Measurements from ENCODE around the gene CAPZA1. TPM values are rescaled to one million over a fixed set of nuclear protein-coding genes. Genes with fewer than 3 reads are reported as not detected.

The CAPZA1 gene
- total and polyA plus RNA-seq, 2 donors (not counting 3 experiments of a cell fraction or from before 2014, with no cell fraction given): 77.1 to 183 TPM

DNA sequence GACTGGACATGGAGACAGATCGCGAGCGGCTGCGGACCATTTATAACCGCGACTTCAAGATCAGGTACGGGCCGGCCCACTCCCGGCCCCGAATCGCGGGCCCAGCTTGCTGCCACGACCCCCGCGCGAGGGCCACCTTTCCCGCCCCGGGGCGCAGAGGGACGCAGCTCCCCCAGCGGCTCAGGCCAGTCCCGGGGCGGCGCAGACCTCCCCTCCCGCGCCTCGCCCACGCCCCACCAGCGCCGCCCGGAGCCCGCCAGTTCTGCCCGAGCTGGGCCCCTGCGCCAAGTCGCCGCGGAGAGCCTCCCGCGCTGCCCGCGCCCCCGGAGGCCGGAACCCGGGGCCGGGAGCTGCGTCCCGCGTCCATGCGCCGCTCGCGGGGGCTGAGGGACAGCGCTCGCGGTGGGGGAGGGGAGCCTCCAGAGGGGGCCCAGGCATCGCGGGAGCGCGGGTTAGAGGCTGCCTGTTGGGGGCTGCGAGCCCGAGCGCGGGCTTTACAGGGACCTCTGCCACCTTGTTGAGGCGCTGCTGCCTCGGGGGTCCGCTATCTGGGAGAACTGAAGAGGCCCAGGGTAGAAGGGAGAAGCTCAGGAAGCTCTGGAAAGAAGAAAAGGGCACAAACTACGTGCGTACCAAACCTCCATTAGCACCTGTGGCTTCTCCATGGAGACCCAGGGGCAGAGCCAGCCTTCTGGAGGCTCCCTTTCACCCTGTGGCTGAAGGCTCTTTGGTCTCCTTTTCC is 55.5 kb downstream of the CAPZA1 start:
- Histone ChIP-seq H3K27ac (ENCODE audit: insufficient read depth, low read depth, low read length) (peak overlapping the region; percentile 69), H3K9me3 (replicated peaks; ENCODE audit: control insufficient read depth, insufficient read depth, low read length) (no peaks in the 10 kb centered on the region), H3K9me1 (replicated peaks; ENCODE audit: control insufficient read depth, extremely low read depth, insufficient read depth, low read length) (no peaks in the 10 kb centered on the region), H3K4me3 (replicated peaks in 1 of 3; ENCODE audit: insufficient read depth in 1 of 3, low read depth in 1 of 3, low read length in 3 of 3) (peak overlapping the region; percentile 67 to 88 (median 82)), H3K27me3 (ENCODE audit: control insufficient read depth in 2 of 2, insufficient read depth in 2 of 2, low read length in 2 of 2) (no peaks in the 10 kb centered on the region), H3K4me1 (ENCODE audit: control insufficient read depth, extremely low read depth, insufficient read depth, low read length) (peaks cover 21% of the 10 kb centered on the region), H3K4me2 (ENCODE audit: insufficient read depth, low read length) (peak overlapping the region; percentile 90), H4K20me1 (replicated peaks; ENCODE audit: control insufficient read depth, extremely low read depth, insufficient read depth, low read length) (peaks cover 2% of the 10 kb centered on the region), H2AFZ (ENCODE audit: low read depth, low read length) (peak overlapping the region; percentile 74), H3K9ac (replicated peaks; ENCODE audit: extremely low read depth, insufficient read depth, low read length) (peak overlapping the region; percentile 78), H3K36me3 (ENCODE audit: control insufficient read depth in 2 of 2, extremely low read depth in 1 of 2, insufficient read depth in 2 of 2, low read length in 2 of 2) (peaks cover 0 to 11% of the 10 kb centered on the region in 2 experiments), H3K79me2 (ENCODE audit: control insufficient read depth, insufficient read depth, low read length) (peaks cover 20% of the 10 kb centered on the region)
- CTCF ChIA-PET: interaction anchor here (0.7 to 5.5 kb wide), 17 partner anchors 14 to 285 kb away, joined by 3 to 57 read pairs (median 15); partner anchors contain the start of genes PPM1J and RHOC
- TF ChIP-seq MYC (IDR thresholded peaks at IDR 0.05; ENCODE audit: low read depth, low read length): no peak
- TF ChIP-seq JUN (IDR thresholded peaks at IDR 0.05; ENCODE audit: borderline replicate concordance, insufficient read depth, insufficient read length, low read depth): no peak
- TF ChIP-seq POLR2AphosphoS5 (IDR thresholded peaks at IDR 0.05; ENCODE audit: insufficient read depth, low read depth, low read length): peak; percentile 11
- TF ChIP-seq POLR2A (IDR thresholded peaks at IDR 0.05; ENCODE audit: low read depth, low read length): no peak
- TF ChIP-seq, protein P1, sequence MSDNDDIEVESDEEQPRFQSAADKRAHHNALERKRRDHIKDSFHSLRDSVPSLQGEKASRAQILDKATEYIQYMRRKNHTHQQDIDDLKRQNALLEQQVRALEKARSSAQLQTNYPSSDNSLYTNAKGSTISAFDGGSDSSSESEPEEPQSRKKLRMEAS (IDR thresholded peaks at IDR 0.05; ENCODE audit: insufficient read depth, insufficient read length): no peak
- TF ChIP-seq FOS (IDR thresholded peaks at IDR 0.05; ENCODE audit: borderline replicate concordance, insufficient read depth, low read length): no peak
- no peak for TF ChIP-seq EZH2 (IDR thresholded peaks at IDR 0.05; ENCODE audit: borderline replicate concordance, low read depth, low read length, severe bottlenecking)
- TF ChIP-seq GATA2 (IDR thresholded peaks at IDR 0.05; ENCODE audit: insufficient read depth, insufficient read length, low read depth, low read length): no peak
- TF ChIP-seq, protein P2, sequence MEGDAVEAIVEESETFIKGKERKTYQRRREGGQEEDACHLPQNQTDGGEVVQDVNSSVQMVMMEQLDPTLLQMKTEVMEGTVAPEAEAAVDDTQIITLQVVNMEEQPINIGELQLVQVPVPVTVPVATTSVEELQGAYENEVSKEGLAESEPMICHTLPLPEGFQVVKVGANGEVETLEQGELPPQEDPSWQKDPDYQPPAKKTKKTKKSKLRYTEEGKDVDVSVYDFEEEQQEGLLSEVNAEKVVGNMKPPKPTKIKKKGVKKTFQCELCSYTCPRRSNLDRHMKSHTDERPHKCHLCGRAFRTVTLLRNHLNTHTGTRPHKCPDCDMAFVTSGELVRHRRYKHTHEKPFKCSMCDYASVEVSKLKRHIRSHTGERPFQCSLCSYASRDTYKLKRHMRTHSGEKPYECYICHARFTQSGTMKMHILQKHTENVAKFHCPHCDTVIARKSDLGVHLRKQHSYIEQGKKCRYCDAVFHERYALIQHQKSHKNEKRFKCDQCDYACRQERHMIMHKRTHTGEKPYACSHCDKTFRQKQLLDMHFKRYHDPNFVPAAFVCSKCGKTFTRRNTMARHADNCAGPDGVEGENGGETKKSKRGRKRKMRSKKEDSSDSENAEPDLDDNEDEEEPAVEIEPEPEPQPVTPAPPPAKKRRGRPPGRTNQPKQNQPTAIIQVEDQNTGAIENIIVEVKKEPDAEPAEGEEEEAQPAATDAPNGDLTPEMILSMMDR (IDR thresholded peaks at IDR 0.05; ENCODE audit: extremely low read depth in 1 of 2, insufficient read depth in 1 of 2, low read depth in 1 of 2, low read length in 2 of 2): peak; percentile 6 to 10
- POLR2A ChIA-PET: interaction anchor here (0.7 to 3.6 kb wide), 5 partner anchors 25 to 279 kb away, joined by 3 to 19 read pairs (median 3); partner anchors contain the start of gene CTTNBP2NL
- peak; percentile 33 for FAIRE-seq
- BruUV-seq (replicated peaks): no TSS peak
- DNase-seq (ENCODE audit: low read depth, low spot score): peak; percentile 60
- intact Hi-C loops (cut with micrococcal nuclease): loop anchor here (1.0 to 2.0 kb wide), 6 partner anchors 25 to 284 kb away; partner anchors contain the start of genes CAPZA1 and ST7L
- dilution Hi-C loops (cut with MboI; ENCODE audit: extremely low pct_ligation_motif_present, low sequenced_read_pairs): no loop called here

Data from endothelial cell of umbilical vein (primary cell).